Stimulated activated CD8-positive, alpha-beta memory T cell treated with anti-CD3 and anti-CD28 coated beads, Interleukin-4, amount 100 ng/mL, for 1 hour (primary cell): ENCODE results near the gene ENO2.

Experiments used
- DNase-seq, 2 donors: peaks; one replicate each; pipeline ENCODE4 v3.0.0-alpha.2; 2020; ENCODE audit warnings: low read depth in 2 of 2, low spot score in 1 of 2

ENO2 gene

GRCh38 chr12:6912164-6912935, 2.0 kb upstream of the ENO2 start:
- no peak for DNase-seq

GRCh38 chr12:6914947-6915788, 788 bp downstream of the ENO2 start:
- no peak for DNase-seq

GRCh38 chr12:6915789-6916285, 1.5 kb downstream of the ENO2 start:
- no peak for DNase-seq

- DNase-seq = no peak
These were observed 2.2 kb downstream of the ENO2 start for GRCh38 chr12:6916426-6917200.

DNA sequence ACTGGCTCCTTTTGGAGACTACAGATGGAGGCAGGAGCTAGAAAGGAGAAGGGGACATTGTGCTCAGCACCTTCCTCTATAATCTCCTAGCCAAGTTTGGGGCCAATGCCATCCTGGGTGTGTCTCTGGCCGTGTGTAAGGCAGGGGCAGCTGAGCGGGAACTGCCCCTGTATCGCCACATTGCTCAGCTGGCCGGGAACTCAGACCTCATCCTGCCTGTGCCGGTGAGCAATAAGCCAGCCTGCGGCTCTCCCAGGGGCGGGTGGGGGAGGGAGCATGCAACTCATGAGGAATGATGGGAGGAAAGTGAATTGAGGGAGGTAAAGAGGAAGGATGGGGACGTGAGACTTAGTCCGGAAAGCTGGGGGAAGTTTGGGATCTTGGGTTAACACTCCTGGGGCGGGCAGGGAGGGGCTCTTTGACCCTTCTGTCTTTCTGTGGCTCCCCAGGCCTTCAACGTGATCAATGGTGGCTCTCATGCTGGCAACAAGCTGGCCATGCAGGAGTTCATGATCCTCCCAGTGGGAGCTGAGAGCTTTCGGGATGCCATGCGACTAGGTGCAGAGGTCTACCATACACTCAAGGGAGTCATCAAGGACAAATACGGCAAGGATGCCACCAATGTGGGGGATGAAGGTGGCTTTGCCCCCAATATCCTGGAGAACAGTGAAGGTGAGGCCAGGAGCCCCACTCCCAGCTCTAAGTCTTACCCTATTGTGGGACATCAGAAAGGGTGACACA, 3.3 kb downstream of the ENO2 start:
- DNase-seq = no peak

DNA sequence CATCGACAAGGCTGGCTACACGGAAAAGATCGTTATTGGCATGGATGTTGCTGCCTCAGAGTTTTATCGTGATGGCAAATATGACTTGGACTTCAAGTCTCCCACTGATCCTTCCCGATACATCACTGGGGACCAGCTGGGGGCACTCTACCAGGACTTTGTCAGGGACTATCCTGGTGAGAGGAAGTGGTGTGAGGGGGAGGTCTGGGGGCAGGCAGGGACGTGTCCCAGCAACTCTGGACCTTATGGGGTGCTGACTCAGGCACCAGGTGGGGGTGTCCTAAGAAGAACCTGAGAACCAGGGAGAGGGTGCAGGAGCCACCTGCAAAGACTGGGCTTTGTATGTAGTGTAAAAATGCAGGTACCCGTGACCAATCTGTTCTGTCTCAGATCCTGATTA, 5.2 kb downstream of the ENO2 start:
- no peak for DNase-seq

DNA sequence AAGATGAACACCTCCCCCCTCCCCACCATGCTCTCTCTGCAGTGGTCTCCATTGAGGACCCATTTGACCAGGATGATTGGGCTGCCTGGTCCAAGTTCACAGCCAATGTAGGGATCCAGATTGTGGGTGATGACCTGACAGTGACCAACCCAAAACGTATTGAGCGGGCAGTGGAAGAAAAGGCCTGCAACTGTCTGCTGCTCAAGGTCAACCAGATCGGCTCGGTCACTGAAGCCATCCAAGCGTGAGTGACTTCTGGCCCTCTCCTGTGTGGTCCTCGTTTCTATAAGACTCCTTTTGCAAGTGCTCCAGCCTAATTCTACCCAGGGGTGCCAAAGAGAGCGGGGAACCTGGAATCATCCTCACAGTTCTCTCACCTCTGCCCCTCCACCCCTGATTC, 7.2 kb downstream of the ENO2 start:
- DNase-seq = no peak

GRCh38 chr12:6921996-6922946, 7.9 kb downstream of the ENO2 start:
- DNase-seq = no peak

DNA sequence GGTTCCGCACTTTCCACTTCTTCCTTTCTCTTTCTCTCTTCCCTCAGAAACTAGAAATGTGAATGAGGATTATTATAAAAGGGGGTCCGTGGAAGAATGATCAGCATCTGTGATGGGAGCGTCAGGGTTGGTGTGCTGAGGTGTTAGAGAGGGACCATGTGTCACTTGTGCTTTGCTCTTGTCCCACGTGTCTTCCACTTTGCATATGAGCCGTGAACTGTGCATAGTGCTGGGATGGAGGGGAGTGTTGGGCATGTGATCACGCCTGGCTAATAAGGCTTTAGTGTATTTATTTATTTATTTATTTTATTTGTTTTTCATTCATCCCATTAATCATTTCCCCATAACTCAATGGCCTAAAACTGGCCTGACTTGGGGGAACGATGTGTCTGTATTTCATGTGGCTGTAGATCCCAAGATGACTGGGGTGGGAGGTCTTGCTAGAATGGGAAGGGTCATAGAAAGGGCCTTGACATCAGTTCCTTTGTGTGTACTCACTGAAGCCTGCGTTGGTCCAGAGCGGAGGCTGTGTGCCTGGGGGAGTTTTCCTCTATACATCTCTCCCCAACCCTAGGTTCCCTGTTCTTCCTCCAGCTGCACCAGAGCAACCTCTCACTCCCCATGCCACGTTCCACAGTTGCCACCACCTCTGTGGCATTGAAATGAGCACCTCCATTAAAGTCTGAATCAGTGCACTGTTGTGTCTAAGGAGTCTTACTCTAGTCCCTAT, 8.8 kb downstream of the ENO2 start:
- no peak for DNase-seq

DNA sequence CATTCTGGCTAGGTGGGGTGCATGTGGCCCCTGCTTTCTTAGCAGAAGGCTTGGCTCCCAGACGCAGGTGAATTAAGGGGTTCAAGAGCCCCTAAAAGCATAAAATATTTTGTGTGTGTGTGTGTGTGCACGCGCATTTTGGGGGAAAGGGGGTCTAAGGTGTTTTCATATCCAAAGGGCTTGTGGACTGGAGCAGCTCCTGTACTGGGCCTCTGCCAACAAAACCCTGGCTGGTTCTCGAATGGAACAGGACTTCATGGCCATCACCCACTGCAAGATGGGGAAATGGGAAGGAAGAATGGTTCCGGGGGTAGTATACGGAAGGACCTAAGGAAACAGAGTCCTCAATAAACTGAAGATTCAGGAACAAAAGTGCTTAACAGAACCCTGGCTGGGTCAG, 9.5 kb downstream of the ENO2 start:
- no peak for DNase-seq

DNA sequence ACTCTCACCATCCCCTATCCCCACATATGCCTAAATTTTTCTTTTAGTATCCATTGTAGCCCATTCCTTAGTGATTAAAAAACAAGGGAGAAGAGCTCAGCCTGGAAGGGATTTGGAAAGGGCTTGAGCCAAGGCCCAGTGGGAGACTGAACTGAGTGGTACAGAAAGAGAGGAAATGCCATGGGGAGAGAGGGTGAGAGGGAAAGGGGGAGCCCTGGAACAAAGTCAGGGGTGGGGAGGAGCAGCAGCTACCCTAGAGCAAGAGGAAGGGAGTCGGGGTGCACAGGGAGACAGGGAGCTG, 10.8 kb downstream of the ENO2 start:
- no peak for DNase-seq

GRCh38 chr12:6925540-6926279, 11.3 kb downstream of the ENO2 start:
- no peak for DNase-seq

DNA sequence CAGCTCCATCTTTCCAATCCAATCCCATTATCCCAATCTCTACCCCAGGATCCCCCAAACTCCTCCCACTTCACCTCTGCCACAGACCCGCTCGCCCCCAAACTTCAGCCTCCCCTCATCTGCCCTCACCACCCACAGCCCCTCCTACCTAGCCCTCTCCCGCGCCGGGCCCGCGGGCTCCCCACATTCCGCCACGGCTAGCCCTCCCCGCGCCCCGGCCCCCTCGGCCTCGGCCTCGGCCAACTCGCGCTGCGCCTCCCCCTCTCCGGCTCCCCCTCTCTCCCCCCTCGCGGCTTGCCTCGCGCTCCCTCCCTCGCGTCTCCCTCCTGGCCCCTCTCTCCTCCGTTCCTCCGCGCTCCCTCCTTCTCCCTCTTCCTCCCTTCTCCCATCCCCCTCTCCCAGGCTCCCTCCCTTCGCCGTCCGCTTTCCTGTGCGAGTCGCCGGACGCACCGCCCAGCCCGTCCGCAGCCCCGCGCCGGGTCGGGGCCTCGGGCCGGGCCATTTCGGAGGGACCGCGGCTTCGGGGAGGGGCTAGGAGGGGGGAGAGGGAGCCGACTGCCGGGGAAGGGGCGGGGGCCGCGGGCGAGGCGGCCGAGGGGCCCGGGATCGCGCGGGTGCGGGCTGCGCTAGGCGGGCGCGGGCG, 13.1 kb downstream of the ENO2 start, which contains the start of gene ATN1:
ATN1 (plus strand) TSS at position 581 of the 643 bp plus-strand sequence. CDS start 6,043 bp downstream, outside the sequence.
- no peak for DNase-seq

- no peak for DNase-seq
These were observed 13.8 kb downstream of the ENO2 start for GRCh38 chr12:6928022-6928702.

DNA sequence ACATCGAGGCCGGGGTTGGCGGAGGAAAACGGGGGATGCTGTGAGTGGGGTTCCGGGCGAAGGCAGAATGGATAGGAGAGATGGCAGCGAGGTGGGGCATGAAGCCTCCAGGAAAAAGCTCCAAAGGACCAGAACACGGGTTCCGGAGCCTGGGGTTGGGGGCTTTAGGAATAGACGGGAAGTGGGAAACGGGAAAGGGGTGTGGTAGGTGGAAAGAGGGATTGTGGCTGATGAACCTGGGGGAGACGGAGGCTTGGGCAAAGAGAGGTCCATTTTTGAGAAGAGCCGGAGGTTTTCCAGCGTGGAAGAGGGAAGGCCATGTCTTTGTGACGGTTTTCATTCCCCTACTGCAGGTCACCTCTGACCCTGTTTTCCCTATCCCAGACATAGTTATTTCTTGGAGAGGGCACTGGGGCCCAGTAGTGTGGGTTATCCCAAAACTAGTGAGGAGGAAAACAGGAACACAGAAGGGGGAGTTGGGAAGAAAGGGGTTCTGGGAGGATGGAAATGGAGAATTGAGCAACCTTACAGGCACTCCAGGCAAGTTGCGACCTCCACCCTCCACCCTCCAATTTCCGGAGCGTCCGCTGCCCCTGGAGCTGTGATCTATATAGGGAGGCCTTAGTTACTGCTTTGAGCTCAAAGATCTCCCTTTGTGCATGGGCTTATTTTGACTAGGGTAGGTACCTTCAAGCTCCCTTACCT, 14.5 kb downstream of the ENO2 start:
- DNase-seq = no peak
